ENCODE results near the gene CD248. TPM values are rescaled to one million over a fixed set of nuclear protein-coding genes. Genes with fewer than 3 reads are reported as not detected.
"Not testable (repeated sequence)": the region's sequence is repeated elsewhere in the genome, so short reads cannot be mapped to it uniquely, and the experiment has no call there.

Gene CD248
- total and polyA plus RNA-seq, 5 donors from 2014 or later = 0.06 to 0.30 (median 0.10) TPM

- H3K27ac Mint-ChIP-seq = peak overlapping the region; percentile 95 to 99 (median 98)
- H3K27me3 Mint-ChIP-seq = peaks cover 6% of the 10 kb centered on the region
- H3K36me3 Mint-ChIP-seq = no peaks in the 10 kb centered on the region
- H3K27me3 ChIP-seq (ENCODE audit: control insufficient read depth, insufficient read depth, low read length) = no peaks in the 10 kb centered on the region
- no peaks in the 10 kb centered on the region for H3K9me3 ChIP-seq (ENCODE audit: control insufficient read depth in 2 of 2, low read length in 2 of 2)
- peak overlapping the region; percentile 88 to 99 (median 96) for H3K4me3 Mint-ChIP-seq
- no peaks in the 10 kb centered on the region for H3K9me3 Mint-ChIP-seq
- H3K4me1 ChIP-seq (ENCODE audit: control insufficient read depth, insufficient read depth, low read length, poor library complexity, severe bottlenecking) = peaks cover 29% of the 10 kb centered on the region
- H3K27ac ChIP-seq (ENCODE audit: insufficient read depth, low read length, poor library complexity, severe bottlenecking) = peak overlapping the region; percentile 88
- H3K4me1 Mint-ChIP-seq = peaks cover 0 to 29% (median 5%) of the 10 kb centered on the region in 4 donors
- peak; percentile 72 to 81 for ATAC-seq (ENCODE audit: low read depth in 2 of 2)
- DNase-seq = peak; percentile 96 to 98 (median 98)
- peak overlapping the region; percentile 70 for H3K4me3 ChIP-seq (ENCODE audit: low read depth, low read length)
- no peaks in the 10 kb centered on the region for H3K36me3 ChIP-seq (ENCODE audit: control insufficient read depth, insufficient read depth, low read length)
Measured at GRCh38 chr11:66311965-66312548, 4.8 kb downstream of the CD248 start.

GRCh38 chr11:66311470-66311964, 5.3 kb downstream of the CD248 start:
- H3K9me3 ChIP-seq (ENCODE audit: control insufficient read depth in 2 of 2, low read length in 2 of 2) = no peaks in the 10 kb centered on the region
- peak overlapping the region; percentile 88 to 99 (median 96) for H3K4me3 Mint-ChIP-seq
- DNase-seq (no peak), ATAC-seq (ENCODE audit: low read depth in 2 of 2) (peak in 1 of 2 donors; percentile 28)
- H3K27me3 ChIP-seq (ENCODE audit: control insufficient read depth, insufficient read depth, low read length) = no peaks in the 10 kb centered on the region
- H3K27ac Mint-ChIP-seq = peak overlapping the region; percentile 95 to 99 (median 98)
- peak overlapping the region; percentile 88 for H3K27ac ChIP-seq (ENCODE audit: insufficient read depth, low read length, poor library complexity, severe bottlenecking)
- H3K36me3 ChIP-seq (ENCODE audit: control insufficient read depth, insufficient read depth, low read length) = no peaks in the 10 kb centered on the region
- H3K36me3 Mint-ChIP-seq = no peaks in the 10 kb centered on the region
- peaks cover 7% of the 10 kb centered on the region for H3K27me3 Mint-ChIP-seq
- H3K4me3 ChIP-seq (ENCODE audit: low read depth, low read length) = no peak overlapping the region
- peaks cover 0 to 29% (median 5%) of the 10 kb centered on the region in 4 donors for H3K4me1 Mint-ChIP-seq
- H3K9me3 Mint-ChIP-seq = no peaks in the 10 kb centered on the region
- H3K4me1 ChIP-seq (ENCODE audit: control insufficient read depth, insufficient read depth, low read length, poor library complexity, severe bottlenecking) = peaks cover 27% of the 10 kb centered on the region

DNA sequence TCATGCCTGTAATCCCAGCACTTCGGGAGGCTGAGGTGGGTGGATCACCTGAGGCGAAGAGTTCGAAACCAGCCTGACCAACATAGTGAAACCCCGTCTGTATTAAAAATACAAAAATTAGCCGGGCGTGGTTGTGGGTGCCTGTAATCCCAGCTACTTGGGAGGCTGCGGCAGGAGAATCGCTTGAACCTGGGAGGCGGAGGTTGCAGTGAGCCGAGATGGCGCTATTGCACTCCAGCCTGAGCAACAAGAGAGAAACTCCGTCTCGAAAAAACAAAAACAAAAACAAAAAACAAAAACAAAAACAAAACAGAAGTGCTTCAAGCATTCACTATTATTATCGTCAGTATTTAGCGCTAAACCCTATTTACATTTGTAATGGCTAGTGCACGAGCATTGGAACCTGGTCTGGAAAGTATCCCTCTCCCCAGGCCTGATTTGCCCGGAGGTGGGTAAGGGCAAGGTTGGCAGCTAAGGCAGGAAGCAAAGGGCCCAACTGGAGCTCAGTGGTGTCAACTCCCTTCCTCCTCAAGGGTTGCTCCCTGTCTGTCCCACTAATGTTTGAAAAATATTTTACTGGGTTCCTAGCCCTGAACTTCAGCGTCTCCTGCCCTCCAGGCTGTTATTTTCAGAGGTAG, 5.9 kb downstream of the CD248 start:
- H3K27ac Mint-ChIP-seq = peak overlapping the region in 1 of 3 donors; percentile 98
- peaks cover 27% of the 10 kb centered on the region for H3K4me1 ChIP-seq (ENCODE audit: control insufficient read depth, insufficient read depth, low read length, poor library complexity, severe bottlenecking)
- peak overlapping the region; percentile 88 for H3K27ac ChIP-seq (ENCODE audit: insufficient read depth, low read length, poor library complexity, severe bottlenecking)
- H3K36me3 Mint-ChIP-seq; H3K27me3 ChIP-seq (ENCODE audit: control insufficient read depth, insufficient read depth, low read length); H3K9me3 ChIP-seq (ENCODE audit: control insufficient read depth in 2 of 2, low read length in 2 of 2); H3K9me3 Mint-ChIP-seq; DNase-seq; ATAC-seq (ENCODE audit: low read depth in 2 of 2); H3K4me3 ChIP-seq (ENCODE audit: low read depth, low read length); H3K36me3 ChIP-seq (ENCODE audit: control insufficient read depth, insufficient read depth, low read length): not testable (repeated sequence)
- peaks cover 12% of the 10 kb centered on the region for H3K27me3 Mint-ChIP-seq
- H3K4me1 Mint-ChIP-seq = peaks cover 0 to 27% (median 5%) of the 10 kb centered on the region in 4 donors
- peak overlapping the region in 1 of 4 donors; percentile 54 for H3K4me3 Mint-ChIP-seq

DNA sequence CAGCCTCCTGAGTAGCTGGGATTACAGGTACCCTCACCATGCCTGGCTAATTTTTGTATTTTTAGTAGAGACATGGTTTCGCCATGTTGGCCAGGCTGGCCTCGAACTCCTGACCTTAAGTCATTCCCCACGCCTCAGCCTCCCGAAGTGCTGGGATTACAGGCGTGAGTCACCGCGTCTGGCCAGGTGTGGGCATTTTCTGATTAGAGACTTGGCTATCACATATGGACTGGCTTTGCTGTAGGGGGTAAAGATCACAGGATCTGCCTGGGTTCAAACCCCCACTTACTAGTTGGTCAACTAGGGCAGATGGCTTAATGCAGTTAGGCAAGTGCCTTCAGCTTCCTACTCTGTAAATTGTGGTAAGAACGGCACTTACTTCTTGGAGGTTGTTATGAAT, 6.5 kb downstream of the CD248 start:
- Mint-ChIP-seq H3K36me3 (no peaks in the 10 kb centered on the region), H3K27me3 (peaks cover 12% of the 10 kb centered on the region), H3K9me3 (no peaks in the 10 kb centered on the region), H3K4me1 (peaks cover 0 to 21% (median 2%) of the 10 kb centered on the region in 4 donors), H3K4me3 (peak overlapping the region in 1 of 4 donors; percentile 54), H3K27ac (no peak overlapping the region)
- Histone ChIP-seq H3K27ac (ENCODE audit: insufficient read depth, low read length, poor library complexity, severe bottlenecking) (no peak overlapping the region), H3K36me3 (ENCODE audit: control insufficient read depth, insufficient read depth, low read length) (no peaks in the 10 kb centered on the region), H3K27me3 (ENCODE audit: control insufficient read depth, insufficient read depth, low read length) (no peaks in the 10 kb centered on the region), H3K9me3 (ENCODE audit: control insufficient read depth in 2 of 2, low read length in 2 of 2) (no peaks in the 10 kb centered on the region), H3K4me1 (ENCODE audit: control insufficient read depth, insufficient read depth, low read length, poor library complexity, severe bottlenecking) (peaks cover 27% of the 10 kb centered on the region), H3K4me3 (ENCODE audit: low read depth, low read length) (no peak overlapping the region)
- DNase-seq = no peak
- ATAC-seq (ENCODE audit: low read depth in 2 of 2) = no peak

DNA sequence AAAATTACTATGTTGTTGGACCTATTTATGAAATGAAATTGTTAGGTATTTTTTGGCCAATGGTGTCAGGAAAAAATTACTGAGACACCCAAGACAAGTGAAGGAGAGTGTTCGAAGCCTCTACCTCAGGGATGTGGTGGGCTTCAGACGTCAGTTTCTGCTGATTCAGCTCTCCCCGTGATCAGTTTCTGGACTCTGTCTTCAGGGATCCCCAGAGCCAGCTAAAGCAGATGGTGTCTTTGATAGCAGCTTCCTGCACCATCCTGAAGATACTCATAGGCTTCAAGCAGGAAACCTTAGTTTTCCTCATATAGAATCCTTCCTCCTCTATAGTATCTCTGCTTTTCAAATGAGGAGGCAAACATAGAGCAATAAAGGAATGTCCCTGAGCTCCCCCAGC, 7.4 kb downstream of the CD248 start:
- no peak overlapping the region for H3K27ac ChIP-seq (ENCODE audit: insufficient read depth, low read length, poor library complexity, severe bottlenecking)
- Mint-ChIP-seq H3K4me3 (no peak overlapping the region), H3K36me3 (no peaks in the 10 kb centered on the region), H3K27me3 (peaks cover 12% of the 10 kb centered on the region), H3K27ac (no peak overlapping the region), H3K4me1 (peaks cover 0 to 17% (median 0%) of the 10 kb centered on the region in 4 donors), H3K9me3 (peaks cover 0 to 1% (median 0%) of the 10 kb centered on the region in 7 donors)
- H3K36me3 ChIP-seq (ENCODE audit: control insufficient read depth, insufficient read depth, low read length) = no peaks in the 10 kb centered on the region
- H3K27me3 ChIP-seq (ENCODE audit: control insufficient read depth, insufficient read depth, low read length) = no peaks in the 10 kb centered on the region
- H3K4me1 ChIP-seq (ENCODE audit: control insufficient read depth, insufficient read depth, low read length, poor library complexity, severe bottlenecking) = peaks cover 24% of the 10 kb centered on the region
- no peaks in the 10 kb centered on the region for H3K9me3 ChIP-seq (ENCODE audit: control insufficient read depth in 2 of 2, low read length in 2 of 2)
- no peak for ATAC-seq (ENCODE audit: low read depth in 2 of 2)
- H3K4me3 ChIP-seq (ENCODE audit: low read depth, low read length) = no peak overlapping the region
- DNase-seq = no peak

GRCh38 chr11:66302656-66303055, 14.2 kb downstream of the CD248 start:
- Mint-ChIP-seq H3K4me1 (no peaks in the 10 kb centered on the region), H3K27ac (no peak overlapping the region), H3K4me3 (no peak overlapping the region), H3K36me3 (no peaks in the 10 kb centered on the region), H3K27me3 (peaks cover 11% of the 10 kb centered on the region), H3K9me3 (peaks cover 0 to 1% (median 0%) of the 10 kb centered on the region in 7 donors)
- ATAC-seq (ENCODE audit: low read depth in 2 of 2) (no peak), DNase-seq (no peak)
- no peaks in the 10 kb centered on the region for H3K27me3 ChIP-seq (ENCODE audit: control insufficient read depth, insufficient read depth, low read length)
- no peak overlapping the region for H3K27ac ChIP-seq (ENCODE audit: insufficient read depth, low read length, poor library complexity, severe bottlenecking)
- no peak overlapping the region for H3K4me3 ChIP-seq (ENCODE audit: low read depth, low read length)
- no peaks in the 10 kb centered on the region for H3K9me3 ChIP-seq (ENCODE audit: control insufficient read depth in 2 of 2, low read length in 2 of 2)
- no peaks in the 10 kb centered on the region for H3K36me3 ChIP-seq (ENCODE audit: control insufficient read depth, insufficient read depth, low read length)
- H3K4me1 ChIP-seq (ENCODE audit: control insufficient read depth, insufficient read depth, low read length, poor library complexity, severe bottlenecking) = no peaks in the 10 kb centered on the region

GRCh38 chr11:66299186-66299585, 17.7 kb downstream of the CD248 start:
- no peak overlapping the region for H3K27ac ChIP-seq (ENCODE audit: insufficient read depth, low read length, poor library complexity, severe bottlenecking)
- H3K27ac Mint-ChIP-seq = no peak overlapping the region
- DNase-seq = no peak
- H3K9me3 ChIP-seq (ENCODE audit: control insufficient read depth in 2 of 2, low read length in 2 of 2) = no peaks in the 10 kb centered on the region
- no peak overlapping the region for H3K4me3 ChIP-seq (ENCODE audit: low read depth, low read length)
- H3K4me1 ChIP-seq (ENCODE audit: control insufficient read depth, insufficient read depth, low read length, poor library complexity, severe bottlenecking) = no peaks in the 10 kb centered on the region
- no peaks in the 10 kb centered on the region for H3K36me3 ChIP-seq (ENCODE audit: control insufficient read depth, insufficient read depth, low read length)
- no peaks in the 10 kb centered on the region for H3K36me3 Mint-ChIP-seq
- peaks cover 4% of the 10 kb centered on the region for H3K27me3 Mint-ChIP-seq
- no peak overlapping the region for H3K4me3 Mint-ChIP-seq
- no peak for ATAC-seq (ENCODE audit: low read depth in 2 of 2)
- H3K9me3 Mint-ChIP-seq = no peaks in the 10 kb centered on the region
- no peaks in the 10 kb centered on the region for H3K4me1 Mint-ChIP-seq
- no peaks in the 10 kb centered on the region for H3K27me3 ChIP-seq (ENCODE audit: control insufficient read depth, insufficient read depth, low read length)
